Activated CD4-positive, alpha-beta T cell treated with anti-CD3 and anti-CD28 coated beads for 48 hours (primary cell): ENCODE measurements around the gene EYS.
"Not testable (repeated sequence)": the region's sequence is repeated elsewhere in the genome, so short reads cannot be mapped to it uniquely, and the experiment has no call there.

Experiments
- DNase-seq: peaks from one replicate; pipeline ENCODE4 v3.0.0-alpha.2; 2020

EYS gene

DNA sequence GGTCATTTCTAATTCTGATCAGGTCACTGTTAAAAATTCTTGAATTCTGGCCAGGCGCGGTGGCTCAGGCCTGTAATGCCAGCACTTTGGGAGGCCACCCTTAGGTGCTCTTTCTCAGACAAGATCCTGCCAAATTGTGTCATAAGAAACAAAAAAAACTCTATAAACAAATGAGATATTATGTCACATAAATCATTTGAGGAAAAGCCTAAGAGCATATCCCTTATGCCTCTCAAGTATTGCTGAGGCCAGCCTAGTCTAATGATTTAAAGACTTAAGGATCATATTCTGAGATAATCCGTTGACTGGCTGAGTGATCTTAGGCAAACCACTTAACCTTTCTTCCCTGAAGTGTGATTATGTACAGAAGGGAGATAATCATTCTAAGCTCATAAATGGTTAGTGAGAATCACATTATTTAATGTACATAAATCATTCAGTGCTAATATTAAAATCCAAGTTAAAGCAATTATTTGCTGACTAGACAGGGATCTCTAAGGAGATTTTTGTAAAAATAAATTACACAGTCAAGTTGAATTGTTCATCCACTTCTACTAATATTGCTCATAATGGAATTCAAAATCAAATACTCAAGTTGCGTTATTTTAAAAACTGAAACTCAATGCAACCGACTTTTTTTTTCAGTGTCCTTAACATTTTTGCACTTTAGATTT lies 1706.1 kb downstream of the EYS start:
- no peak for DNase-seq

- no peak for DNase-seq
These were observed 1707.4 kb downstream of the EYS start for GRCh38 chr6:63999613-64000012.

DNA sequence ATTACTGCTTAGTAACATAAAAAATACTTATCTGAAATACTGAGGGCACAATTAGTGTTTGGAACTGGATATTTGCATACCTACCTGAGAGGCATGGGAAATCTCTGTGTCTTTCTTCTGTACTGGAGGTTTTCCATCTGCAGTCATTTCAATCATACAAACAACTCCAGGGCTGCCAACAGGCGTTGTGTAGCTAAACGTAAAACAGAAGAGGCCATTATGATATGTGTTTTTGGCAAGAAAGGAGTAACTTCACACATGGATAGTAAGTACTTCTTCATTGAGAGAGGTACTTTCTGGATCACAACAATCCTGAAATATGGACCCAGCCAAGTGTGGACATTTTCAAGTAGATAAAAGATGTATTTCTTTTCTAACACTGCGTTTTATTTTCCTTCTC lies 1708.0 kb downstream of the EYS start:
- no peak for DNase-seq

DNA sequence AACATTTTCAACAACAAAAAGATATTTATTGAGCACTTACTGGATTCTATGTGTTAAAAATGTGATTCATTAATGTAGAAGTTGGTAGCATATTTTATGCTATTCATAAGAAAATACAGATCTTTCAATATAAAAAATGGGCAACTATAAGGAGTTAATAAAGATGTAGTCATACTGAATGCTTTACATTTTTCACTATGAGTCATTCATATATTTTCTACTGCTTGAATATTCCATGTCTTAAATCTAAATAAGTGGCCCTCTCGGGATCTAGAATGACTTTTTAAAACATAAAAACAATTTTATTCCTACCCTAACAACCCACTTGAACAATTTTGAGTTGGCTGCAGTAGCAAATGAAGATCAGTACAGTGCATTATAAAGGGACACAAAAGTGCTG lies 1709.3 kb downstream of the EYS start:
- no peak for DNase-seq

DNA sequence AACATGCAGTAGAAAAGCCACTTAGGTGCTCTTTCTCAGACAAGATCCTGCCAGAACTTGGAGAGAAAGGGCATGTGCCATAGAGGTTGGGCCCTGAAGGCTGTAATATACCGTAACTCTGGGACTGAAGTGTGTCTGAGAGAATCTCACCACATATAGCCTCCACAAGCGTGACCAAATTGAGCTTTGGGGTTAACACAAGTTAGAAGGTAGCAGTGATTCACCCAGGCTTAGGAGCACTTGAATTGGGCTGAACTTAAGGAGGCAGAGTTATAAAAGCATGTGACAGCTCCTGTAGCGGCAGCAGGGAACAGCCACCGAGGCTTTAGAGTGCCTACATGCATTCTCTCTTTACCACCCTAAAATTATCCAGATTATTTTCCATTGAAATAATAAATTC lies 1709.8 kb downstream of the EYS start:
- DNase-seq, result no peak

GRCh38 chr6:63985223-63985622 lies 1721.8 kb downstream of the EYS start:
- no peak for DNase-seq

DNA sequence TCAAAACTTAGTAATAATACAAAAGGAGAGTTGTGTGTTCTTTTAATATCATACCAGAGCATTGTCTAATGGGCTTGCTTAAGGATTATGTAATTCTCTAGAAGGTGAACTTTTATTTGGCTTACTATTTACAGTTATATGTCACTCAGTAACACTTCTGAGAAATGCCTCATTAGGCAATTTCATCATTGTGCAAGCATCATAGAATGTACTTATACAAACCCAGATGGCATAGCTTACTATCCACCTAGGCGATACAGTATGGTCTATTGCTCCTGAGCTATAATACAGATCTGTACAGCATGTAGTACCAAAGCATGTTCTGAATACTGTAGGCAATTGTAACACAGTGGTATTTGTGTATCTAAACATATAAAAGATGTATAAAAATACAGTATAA lies 1731.3 kb downstream of the EYS start:
- DNase-seq, result no peak

- DNase-seq, result no peak
These were observed 1738.4 kb downstream of the EYS start for GRCh38 chr6:63968650-63969049.

- DNase-seq, result no peak
These were observed 1742.7 kb downstream of the EYS start for GRCh38 chr6:63964366-63964765.

- DNase-seq, result no peak
These were observed 1743.2 kb downstream of the EYS start for GRCh38 chr6:63963769-63964315.

- not testable (repeated sequence) for DNase-seq
These were observed 1753.5 kb downstream of the EYS start for GRCh38 chr6:63953336-63954021.

DNA sequence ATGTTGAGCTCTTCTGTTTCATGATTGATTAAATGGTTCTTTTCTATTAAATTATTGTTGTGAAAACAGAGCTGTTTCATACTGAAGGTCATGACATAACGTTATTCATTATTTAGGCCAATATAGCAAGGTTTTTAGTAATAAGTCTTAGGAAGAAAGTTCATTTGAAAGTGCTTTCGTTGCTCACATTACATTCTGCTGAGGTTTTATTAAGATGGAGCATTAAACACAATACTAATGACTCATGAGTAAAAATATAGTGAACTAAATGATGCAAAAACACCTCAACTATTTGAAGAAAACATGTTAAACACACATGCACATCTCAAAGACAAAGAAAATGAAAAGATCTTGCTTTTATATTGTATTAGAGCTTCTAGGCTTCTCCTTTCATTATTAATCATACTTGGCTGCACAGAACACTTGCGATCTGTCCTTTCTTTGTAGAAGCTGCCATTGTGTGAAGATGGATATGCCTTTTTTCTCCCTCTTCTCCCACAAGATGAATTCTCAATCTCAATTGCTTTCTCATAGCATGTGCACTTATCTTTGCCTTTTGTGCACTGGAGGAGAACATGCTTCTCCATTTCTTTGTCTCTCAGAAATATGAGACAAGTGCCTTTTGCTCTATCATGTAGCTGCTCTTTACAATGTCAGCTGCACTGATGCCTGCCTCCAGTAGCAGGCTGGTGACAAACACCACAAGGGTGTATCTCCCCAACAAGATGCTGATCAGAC lies 1759.1 kb downstream of the EYS start:
- DNase-seq, result no peak

DNA sequence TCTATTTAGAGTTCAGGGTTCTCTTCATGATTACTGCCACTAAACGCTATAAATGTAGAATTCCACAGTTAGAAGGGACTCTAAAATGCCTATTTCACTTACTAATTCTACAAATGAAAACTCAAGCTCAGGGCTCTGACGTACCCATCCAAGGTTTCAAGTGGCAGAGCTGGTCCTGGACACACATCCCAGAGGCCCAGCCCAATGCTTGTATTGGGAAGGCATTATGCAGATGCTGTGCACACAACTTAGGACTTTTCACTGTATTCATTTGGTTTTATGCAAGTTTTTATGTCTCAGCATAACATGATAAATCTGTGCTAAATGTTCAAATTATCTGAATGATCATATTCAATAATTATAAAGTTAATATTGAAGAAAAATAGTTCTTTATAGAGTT lies 1761.0 kb downstream of the EYS start:
- DNase-seq, result no peak

- DNase-seq, result no peak
These were observed 1763.2 kb downstream of the EYS start for GRCh38 chr6:63943826-63944225.

- no peak for DNase-seq
These were observed 1765.1 kb downstream of the EYS start for GRCh38 chr6:63941747-63942470.

DNA sequence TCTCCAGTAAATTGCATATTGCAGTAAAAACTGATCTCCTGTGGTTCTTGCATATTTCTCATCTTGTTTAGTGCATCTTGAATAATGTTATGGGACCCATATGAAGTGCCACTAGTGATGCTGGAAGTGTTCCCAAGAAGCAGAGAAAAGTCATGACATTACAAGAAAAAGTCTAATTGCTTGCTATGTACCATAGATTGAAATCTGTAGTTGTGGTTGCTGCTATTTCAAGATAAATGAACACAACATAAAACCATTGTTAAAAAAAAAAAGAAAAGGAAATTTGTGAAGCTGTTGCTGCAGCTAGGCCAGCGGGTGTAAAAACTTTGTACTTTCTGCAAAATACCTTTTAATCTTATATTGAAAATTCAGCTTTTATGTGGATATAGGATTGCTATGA lies 1767.0 kb downstream of the EYS start:
- DNase-seq, result no peak

DNA sequence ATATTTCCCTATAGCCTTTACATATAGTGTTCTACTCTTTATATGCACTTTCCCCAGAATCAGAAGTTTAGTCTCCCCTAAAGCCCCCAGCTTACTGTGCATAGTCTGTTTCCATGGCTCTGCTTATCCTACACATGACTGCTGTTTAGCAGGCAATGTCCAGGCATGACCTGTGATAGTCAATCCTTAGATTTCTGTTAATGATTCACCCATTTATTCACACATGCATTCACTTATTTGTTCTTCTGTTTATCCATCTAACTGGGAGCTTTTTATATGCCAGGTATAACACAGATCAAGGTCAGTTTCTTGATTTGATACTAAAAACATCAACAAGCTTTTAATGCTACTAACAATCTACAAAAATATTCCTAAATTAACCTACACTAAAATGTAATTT lies 1770.6 kb downstream of the EYS start:
- DNase-seq, result no peak

- no peak for DNase-seq
These were observed 1771.3 kb downstream of the EYS start for GRCh38 chr6:63935732-63936131.

GRCh38 chr6:63933948-63934347 lies 1773.1 kb downstream of the EYS start:
- DNase-seq, result not testable (repeated sequence)

DNA sequence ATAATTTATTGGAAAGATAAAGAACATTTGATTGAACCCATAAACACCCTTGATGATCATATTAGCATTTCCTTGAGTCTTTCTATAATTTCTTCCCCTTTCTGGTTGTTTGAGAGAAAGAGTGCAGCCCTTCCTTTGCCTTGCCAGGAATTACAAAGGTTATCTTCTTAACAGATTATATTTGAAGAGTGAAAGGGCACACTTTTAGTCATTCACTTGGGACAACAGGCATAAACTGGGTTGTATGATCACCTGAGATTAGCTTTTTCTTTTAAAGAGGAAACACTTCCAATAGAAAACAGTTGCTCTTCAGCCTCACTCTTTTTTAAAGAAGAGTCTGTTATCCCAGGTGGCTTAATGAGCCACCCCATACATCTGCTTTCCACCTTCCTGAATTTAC lies 1776.2 kb downstream of the EYS start:
- no peak for DNase-seq

GRCh38 chr6:63929111-63929510 lies 1777.9 kb downstream of the EYS start:
- DNase-seq, result no peak

- no peak for DNase-seq
These were observed 1778.4 kb downstream of the EYS start for GRCh38 chr6:63928613-63929012.
